ENCODE data around the gene SPATA6L.
A peak's percentile ranks its signal among the peaks of the same experiment; 100 is the strongest.

The SPATA6L gene

DNA sequence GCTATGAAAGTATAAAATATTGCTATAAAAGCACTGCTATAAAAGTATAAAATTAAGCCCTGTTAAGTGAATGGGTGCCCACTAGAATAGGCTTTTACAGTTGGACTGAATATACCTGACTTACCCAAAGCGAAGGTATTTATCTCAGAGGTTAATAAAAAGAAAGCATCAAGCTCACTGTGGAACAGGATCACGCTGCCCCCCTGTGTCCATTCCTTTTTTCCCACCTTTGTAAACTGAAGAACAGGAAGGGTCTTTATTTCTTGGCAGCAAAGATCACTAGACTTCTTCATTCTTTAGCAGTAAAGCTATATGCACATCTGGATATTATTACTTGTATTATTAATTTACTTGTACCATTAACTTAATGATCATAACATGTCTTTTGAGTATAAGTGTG, 26.3 kb downstream of the SPATA6L start:
- TF ChIP-seq, protein P1, sequence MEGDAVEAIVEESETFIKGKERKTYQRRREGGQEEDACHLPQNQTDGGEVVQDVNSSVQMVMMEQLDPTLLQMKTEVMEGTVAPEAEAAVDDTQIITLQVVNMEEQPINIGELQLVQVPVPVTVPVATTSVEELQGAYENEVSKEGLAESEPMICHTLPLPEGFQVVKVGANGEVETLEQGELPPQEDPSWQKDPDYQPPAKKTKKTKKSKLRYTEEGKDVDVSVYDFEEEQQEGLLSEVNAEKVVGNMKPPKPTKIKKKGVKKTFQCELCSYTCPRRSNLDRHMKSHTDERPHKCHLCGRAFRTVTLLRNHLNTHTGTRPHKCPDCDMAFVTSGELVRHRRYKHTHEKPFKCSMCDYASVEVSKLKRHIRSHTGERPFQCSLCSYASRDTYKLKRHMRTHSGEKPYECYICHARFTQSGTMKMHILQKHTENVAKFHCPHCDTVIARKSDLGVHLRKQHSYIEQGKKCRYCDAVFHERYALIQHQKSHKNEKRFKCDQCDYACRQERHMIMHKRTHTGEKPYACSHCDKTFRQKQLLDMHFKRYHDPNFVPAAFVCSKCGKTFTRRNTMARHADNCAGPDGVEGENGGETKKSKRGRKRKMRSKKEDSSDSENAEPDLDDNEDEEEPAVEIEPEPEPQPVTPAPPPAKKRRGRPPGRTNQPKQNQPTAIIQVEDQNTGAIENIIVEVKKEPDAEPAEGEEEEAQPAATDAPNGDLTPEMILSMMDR (conservative IDR thresholded peaks at IDR 0.05; ENCODE audit: low read length) = peak; percentile 57
- no peak overlapping the region for H3K4me3 ChIP-seq (ENCODE audit: low read length)
- DNase-seq (ENCODE audit: low read depth) = no peak

DNA sequence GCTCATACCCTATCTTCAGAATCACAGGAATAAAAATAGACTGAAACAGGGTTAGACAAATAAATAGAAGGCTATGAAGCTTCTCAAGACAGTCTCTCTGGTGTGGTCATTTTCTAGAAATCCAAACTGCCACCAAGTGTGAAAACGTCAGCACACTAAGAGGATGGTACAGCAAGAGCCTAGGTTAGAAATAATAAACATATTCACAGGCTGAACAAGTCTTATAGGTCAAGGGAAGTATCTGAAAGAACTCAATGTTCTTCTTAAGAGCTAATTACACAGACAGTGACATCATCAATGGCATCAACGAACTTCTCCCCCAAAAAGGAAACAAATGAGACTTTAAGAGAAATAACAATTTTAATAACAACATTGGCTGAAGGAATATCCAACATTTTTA, 26.9 kb downstream of the SPATA6L start:
- H3K4me3 ChIP-seq (ENCODE audit: low read length) = no peak overlapping the region
- no peak for DNase-seq (ENCODE audit: low read depth)
- TF ChIP-seq, protein P1 (conservative IDR thresholded peaks at IDR 0.05; ENCODE audit: low read length) = no peak

DNA sequence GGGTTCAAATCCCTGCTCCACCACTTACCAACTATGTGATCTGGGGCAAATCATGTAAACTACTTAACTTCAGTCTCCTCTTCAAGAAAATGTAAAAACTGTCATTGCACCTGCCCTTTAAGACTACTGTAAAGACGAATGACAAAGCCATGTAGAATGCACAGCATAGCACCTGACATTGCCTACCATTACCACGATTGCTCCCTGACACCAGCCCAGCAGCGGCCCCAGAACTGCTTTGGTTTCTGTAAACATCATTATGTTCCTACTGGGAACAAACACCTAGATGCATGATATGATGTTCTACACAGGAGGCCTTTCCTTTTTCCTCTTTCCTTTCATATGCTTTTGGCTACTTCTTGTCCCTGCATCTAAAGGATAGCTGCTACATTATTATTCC, 27.3 kb downstream of the SPATA6L start:
- DNase-seq (ENCODE audit: low read depth) = no peak
- TF ChIP-seq, protein P1 (conservative IDR thresholded peaks at IDR 0.05; ENCODE audit: low read length) = no peak
- no peak overlapping the region for H3K4me3 ChIP-seq (ENCODE audit: low read length)

DNA sequence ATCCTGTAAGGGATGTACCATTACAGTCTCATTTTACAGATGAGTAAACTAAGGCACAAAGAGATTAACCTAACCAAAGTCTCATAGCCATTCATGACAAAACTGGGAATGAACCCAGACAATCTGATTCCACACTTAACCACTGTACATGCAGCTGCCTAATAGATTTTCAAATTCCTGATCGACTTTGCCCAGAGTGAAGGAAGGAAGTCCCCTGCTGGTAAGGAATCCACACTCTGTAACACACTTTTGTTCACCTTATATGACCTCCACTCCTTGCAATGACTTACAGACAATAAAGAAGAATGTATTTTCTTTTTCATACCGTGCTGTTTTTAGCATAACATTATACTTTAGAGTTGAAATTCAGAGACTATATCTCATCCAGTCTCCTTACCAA, 35.4 kb downstream of the SPATA6L start:
- TF ChIP-seq, protein P1 (conservative IDR thresholded peaks at IDR 0.05; ENCODE audit: low read length) = no peak; the same call in 1 of the 2 replicates
- H3K4me3 ChIP-seq (ENCODE audit: low read length) = no peak overlapping the region
- peak; percentile 13 for DNase-seq (ENCODE audit: low read depth)

DNA sequence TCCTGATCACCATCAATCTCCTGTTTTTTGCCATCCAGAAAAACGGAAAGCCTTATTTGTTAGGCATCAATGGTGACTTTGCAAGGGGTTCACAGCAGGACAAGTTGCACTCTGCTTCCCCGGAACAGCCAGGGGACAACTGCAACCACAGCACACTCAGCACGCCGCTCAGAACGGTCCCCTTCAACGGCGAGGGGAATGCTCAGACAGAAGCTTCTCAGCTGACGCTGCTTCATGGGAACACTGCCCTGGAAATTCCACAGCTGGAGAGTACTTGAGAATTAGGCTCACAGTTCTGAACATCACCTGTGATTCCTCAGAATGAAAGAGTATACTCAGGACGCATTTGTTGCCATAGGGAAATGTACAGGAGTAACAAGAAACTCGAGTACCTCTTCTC, 44.3 kb downstream of the SPATA6L start:
- no peak overlapping the region for H3K4me3 ChIP-seq (ENCODE audit: low read length)
- no peak for DNase-seq (ENCODE audit: low read depth)
- TF ChIP-seq, protein P1 (conservative IDR thresholded peaks at IDR 0.05; ENCODE audit: low read length) = no peak

DNA sequence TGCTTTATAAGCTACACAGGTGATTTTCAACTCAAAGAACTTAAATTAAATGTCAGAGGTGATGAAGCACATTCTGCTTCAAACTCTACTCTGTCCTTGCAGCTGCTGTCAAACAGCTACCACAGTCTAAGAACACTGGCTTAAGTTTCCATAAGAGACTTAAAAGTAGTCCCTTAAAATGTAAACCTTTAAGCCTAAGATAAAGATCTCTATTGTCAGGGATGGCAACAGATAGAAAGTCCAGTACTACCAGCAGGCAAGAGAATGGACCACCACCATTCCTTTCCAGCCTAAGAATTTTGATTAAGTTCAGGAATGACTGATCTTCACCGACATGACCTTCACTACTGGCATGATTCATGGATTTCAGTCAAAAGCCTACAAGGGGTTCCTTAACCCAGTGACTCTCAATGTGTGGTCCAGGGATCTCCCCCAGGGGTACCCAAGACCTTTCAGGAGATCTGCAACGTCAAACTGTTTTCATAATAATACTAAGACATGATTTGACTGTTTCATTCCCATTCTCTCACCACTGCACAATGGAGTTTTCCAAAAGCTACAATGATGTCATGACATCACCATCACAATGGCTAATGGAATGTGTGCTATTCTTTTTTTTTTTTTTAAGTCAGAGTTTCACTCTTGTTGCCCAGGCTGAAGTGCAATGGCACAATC, 45.3 kb downstream of the SPATA6L start:
- peak; percentile 41 for DNase-seq (ENCODE audit: low read depth)
- TF ChIP-seq, protein P1 (conservative IDR thresholded peaks at IDR 0.05; ENCODE audit: low read length) = no peak
- H3K4me3 ChIP-seq (ENCODE audit: low read length) = no peak overlapping the region

DNA sequence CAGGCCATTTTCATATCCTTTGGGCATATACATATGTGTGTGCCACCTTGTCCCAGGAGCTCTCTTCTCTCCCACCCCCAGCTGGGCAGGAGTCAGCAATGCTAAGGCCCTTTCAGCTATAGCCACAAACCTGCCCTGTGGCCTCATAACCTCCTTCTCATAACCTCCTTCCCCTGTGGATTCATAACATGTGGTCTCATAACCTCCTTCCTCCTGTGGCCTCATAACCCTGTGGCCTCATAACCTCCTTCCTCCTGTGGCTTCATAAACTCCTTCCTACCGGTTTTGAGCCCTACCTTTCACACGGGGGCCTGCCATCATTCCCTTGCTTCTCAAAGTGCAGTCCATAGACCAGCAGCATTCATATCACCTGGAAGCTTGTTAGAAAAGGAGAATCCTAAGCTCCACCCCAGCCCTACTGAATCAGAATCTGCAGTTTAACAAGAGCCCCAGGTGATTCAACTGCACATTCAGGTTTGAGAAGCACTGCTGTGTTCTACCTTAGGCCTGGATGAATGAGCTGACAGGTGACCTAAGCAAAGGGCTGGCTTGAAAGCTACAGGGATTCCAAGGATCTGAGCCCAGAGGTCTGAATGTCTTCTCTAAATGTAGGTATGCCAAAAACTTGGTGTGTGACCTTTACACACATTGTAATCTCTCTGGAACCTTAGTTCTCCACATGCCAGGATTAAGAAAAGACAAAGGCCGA, 46.1 kb downstream of the SPATA6L start:
- TF ChIP-seq, protein P1 (conservative IDR thresholded peaks at IDR 0.05; ENCODE audit: low read length) = no peak
- DNase-seq (ENCODE audit: low read depth) = no peak
- no peak overlapping the region for H3K4me3 ChIP-seq (ENCODE audit: low read length)

All from AG10803 (cell line).